ENCODE measurements around the gene GALNT10. TPM values are rescaled to one million over a fixed set of nuclear protein-coding genes. Genes with fewer than 3 reads are reported as not detected.

GALNT10 gene
- total and polyA plus RNA-seq, 10 of the 15 experiments (the other 5 are each of a cell fraction or from before 2014, with no cell fraction given), result 3.9 to 35.4 (median 15.5) TPM

GRCh38 chr5:154189256-154189818 lies 1.2 kb upstream of the GALNT10 start:
- DNase-seq (ENCODE audit: low read depth, low spot score) (no peak), ATAC-seq (peak; percentile 49), FAIRE-seq (no peak)
- in situ Hi-C loops (cut with MboI) (loop anchor here (5.0 to 10.0 kb wide), 2 partner anchors 125 to 213 kb away; no protein-coding TSS in a partner anchor), intact Hi-C loops (cut with micrococcal nuclease; ENCODE audit: unreplicated experiment) (no loop called here)
- BruUV-seq (replicated peaks), result no TSS peak
- ChIA-PET SMC1A (ENCODE audit: uncharacterized antibody, unreplicated experiment) (interaction anchor here (0.7 to 8.4 kb wide), 20 partner anchors 8 to 233 kb away, joined by 3 to 97 read pairs (median 4); no protein-coding TSS in a partner anchor), CTCF (interaction anchor here (0.7 to 7.2 kb wide), 18 partner anchors 8 to 272 kb away, joined by 3 to 71 read pairs (median 6); no protein-coding TSS in a partner anchor), RAD21 (ENCODE audit: unreplicated experiment) (interaction anchor here (0.8 to 6.4 kb wide), 11 partner anchors 8 to 215 kb away, joined by 3 to 51 read pairs (median 5); no protein-coding TSS in a partner anchor), POLR2A (interaction anchor here (0.8 to 6.2 kb wide), 4 partner anchors 8 to 150 kb away, joined by 3 to 51 read pairs (median 6); partner anchors contain the start of genes FAM114A2 and MFAP3)
- peak overlapping the region; percentile 46 for H3K4me2 ChIP-seq (ENCODE audit: control insufficient read depth, insufficient read depth)
- H3K4me3 ChIP-seq, result peak overlapping the region; percentile 82
- H3K9ac ChIP-seq (ENCODE audit: control insufficient read depth, insufficient read depth, low read length), result no peak overlapping the region
- no peak for TF ChIP-seq CUX1 (IDR thresholded peaks at IDR 0.05; ENCODE audit: insufficient replicate concordance, low read depth, low read length)
- TF ChIP-seq PAX5 (IDR thresholded peaks at IDR 0.05; ENCODE audit: borderline replicate concordance, low read depth, low read length), result no peak
- TF ChIP-seq KAT2A (conservative IDR thresholded peaks at IDR 0.05; ENCODE audit: control insufficient read depth, low read depth, low read length), result no peak
- TF ChIP-seq PRDM15 (CRISPR knock-in tag; IDR thresholded peaks at IDR 0.05), result no peak
- no peak for TF ChIP-seq ZNF24 (IDR thresholded peaks at IDR 0.05)
- TF ChIP-seq IRF4 (IDR thresholded peaks at IDR 0.05; ENCODE audit: low read depth, low read length), result no peak
- TF ChIP-seq ZSCAN29 (IDR thresholded peaks at IDR 0.05), result no peak
- TF ChIP-seq ZBTB33 (IDR thresholded peaks at IDR 0.05), result no peak
- H3K4me1 ChIP-seq (ENCODE audit: control insufficient read depth, insufficient read depth, low read length), result peaks cover 8% of the 10 kb centered on the region
- H3K9me3 ChIP-seq (replicated peaks; ENCODE audit: control insufficient read depth, insufficient read depth, low read length), result no peaks in the 10 kb centered on the region
- H2AFZ ChIP-seq (ENCODE audit: control insufficient read depth, low read depth, low read length), result peak overlapping the region; percentile 20
- WGBS (ENCODE audit: insufficient coverage, insufficient replicate concordance, low lambda C conversion rate, missing lambda C conversion rate), result 21% methylated on average over 25 of the region's 25 CpGs
- peaks cover 0 to 4% of the 10 kb centered on the region in 2 experiments; a peak in 1 of 4 replicates for H3K27me3 ChIP-seq (replicated peaks in 1 of 2; ENCODE audit: control insufficient read depth in 2 of 2, insufficient read depth in 2 of 2, low read length in 1 of 2)
- no peaks in the 10 kb centered on the region for H3K36me3 ChIP-seq (ENCODE audit: control insufficient read depth in 2 of 2, insufficient read depth in 2 of 2, low read length in 1 of 2)
- peaks cover 27% of the 10 kb centered on the region for H3K79me2 ChIP-seq (ENCODE audit: control insufficient read depth, insufficient read depth, low read length)
- no peak overlapping the region for H3K27ac ChIP-seq (ENCODE audit: control insufficient read depth, insufficient read depth)
- no peaks in the 10 kb centered on the region; the same call in 1 of the 2 replicates for H4K20me1 ChIP-seq (ENCODE audit: control insufficient read depth, insufficient read depth)
